ENCODE results near the gene SART1.

SART1 gene

DNA sequence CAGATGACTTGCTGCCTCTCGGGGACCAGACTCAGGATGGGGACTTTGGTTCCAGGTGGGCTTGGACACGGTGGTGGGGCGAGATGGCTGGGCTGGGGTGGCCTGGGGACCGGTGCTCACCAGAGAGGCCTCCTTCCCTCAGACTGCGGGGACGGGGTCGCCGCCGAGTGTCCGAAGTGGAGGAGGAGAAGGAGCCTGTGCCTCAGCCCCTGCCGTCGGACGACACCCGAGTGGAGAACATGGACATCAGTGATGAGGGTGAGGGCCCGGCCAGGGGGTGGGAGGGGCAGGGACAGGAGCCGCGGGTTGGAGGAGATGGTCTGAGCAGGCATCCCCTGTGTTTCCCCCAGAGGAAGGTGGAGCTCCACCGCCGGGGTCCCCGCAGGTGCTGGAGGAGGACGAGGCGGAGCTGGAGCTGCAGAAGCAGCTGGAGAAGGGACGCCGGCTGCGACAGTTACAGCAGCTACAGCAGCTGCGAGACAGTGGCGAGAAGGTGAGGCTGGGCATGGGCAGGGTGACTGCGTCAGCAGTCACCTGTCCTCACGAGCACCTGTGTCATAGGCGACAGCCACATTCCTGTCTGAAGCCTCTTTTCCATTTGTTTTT is 5.9 kb downstream of the SART1 start:
- no peak for DNase-seq (ENCODE audit: low spot score)

DNA sequence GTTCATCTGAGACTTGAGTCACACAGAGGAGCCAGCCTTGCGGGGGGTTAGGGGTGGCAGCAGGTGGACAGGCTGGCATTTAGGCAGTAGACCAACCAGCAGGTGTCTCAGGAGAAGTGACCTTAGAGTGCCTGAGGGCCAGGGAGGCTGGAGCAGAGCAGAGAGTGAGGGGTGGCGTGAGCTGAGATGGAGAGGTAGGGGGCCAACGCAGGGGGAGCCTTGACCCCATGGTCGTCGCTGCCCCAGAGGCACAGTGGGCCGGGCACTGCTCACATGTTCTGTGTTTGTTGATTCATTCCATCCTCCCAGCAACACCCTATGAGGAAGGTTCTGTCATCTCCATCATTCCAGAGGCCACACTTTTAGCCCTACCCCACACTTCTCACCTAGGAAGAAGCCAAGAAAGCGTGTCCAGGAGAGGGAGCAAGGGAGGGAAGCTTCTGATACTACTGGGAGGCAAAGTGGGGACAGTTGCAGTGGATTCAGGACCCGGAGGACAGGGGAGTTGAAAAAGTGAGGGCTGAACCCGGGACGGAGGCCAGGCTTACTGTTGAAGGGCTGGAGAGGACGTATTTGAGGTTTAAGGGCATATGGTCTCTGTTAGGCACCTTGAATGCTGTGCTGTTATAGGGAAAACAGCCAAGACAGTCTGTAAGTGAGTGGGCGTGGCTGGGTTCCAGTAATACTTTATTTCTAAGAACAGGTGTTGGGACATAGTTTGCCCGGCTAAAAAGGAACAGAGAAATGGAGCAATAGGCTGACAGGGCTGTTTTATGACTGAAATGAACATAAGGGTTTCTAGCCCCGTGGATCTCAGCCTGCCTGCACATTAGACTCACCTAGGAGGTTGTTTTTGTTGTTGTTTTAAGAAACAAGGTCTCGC is 7.3 kb downstream of the SART1 start:
- no peak for DNase-seq (ENCODE audit: low spot score)

DNA sequence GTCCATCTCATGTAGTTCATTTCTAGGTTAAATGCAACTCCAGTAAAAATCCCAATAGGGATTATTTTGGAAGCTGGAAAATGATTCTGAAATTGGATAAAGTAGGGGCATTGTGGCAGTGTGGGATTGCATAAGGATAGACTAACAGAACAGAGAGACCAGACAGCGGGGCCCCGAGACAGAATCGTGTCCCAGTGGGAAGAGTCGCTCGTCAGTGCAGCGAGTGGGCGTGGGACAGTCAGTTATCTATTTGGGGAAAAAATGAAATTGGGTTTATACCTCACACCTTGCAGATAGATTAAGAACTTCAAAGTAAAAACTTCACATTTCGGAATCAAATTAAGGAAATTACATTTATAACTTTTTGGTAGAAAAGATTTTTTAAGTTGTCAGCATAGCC is 10.6 kb downstream of the SART1 start:
- DNase-seq (ENCODE audit: low spot score) = no peak

DNA sequence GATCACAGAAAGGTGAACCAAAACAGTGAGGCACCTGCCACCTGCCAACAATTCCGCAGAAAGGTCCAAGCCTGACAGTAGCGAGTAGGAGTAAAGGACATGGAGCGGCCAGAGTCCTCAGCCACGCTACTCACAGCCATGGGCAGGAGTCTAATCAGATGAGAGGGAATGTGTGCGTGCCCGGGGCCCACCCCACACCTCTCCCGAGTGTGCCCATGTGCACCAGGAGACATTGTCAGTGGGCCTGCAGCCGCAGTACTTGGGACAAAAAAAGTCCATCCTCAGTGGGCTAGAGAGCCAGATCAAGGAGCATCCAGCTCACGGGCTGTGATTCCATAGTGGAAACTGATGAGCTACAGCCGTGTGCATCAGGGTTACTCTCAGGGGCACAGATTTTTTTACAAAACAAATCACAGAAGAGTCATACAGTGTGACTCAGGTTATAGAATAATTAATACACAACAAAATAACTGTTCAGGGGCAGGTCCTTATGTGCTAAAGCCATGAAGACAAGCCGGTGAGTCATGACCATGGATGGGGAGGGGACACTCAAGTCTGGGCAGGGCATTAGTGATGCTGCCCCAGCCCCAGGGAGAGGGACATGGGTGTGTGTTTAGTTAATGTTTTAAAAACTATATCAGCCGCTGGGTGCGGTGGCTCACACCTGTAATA is 12.0 kb downstream of the SART1 start:
- DNase-seq (ENCODE audit: low spot score) = no peak

DNA sequence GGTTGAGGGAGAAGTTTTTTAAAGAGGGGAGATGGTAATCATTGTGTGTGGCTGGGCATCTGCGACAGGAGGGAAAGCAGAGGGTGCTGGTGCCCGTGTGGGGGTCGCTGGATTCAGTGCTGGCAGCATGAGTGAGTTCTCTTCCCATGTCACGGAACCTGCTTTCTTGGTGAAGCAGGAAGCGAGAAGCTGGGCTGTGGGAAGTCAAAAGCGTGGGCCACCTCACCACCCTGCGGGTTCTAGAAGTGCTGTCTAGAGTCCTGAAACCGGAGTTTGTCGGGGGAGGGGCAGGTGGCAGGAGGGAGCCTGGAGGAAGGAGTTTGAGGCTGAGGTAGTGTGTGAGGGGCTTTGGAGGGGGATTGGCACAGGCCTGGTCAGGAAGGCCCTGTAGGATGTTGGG is 14.2 kb downstream of the SART1 start:
- no peak for DNase-seq (ENCODE audit: low spot score)

DNA sequence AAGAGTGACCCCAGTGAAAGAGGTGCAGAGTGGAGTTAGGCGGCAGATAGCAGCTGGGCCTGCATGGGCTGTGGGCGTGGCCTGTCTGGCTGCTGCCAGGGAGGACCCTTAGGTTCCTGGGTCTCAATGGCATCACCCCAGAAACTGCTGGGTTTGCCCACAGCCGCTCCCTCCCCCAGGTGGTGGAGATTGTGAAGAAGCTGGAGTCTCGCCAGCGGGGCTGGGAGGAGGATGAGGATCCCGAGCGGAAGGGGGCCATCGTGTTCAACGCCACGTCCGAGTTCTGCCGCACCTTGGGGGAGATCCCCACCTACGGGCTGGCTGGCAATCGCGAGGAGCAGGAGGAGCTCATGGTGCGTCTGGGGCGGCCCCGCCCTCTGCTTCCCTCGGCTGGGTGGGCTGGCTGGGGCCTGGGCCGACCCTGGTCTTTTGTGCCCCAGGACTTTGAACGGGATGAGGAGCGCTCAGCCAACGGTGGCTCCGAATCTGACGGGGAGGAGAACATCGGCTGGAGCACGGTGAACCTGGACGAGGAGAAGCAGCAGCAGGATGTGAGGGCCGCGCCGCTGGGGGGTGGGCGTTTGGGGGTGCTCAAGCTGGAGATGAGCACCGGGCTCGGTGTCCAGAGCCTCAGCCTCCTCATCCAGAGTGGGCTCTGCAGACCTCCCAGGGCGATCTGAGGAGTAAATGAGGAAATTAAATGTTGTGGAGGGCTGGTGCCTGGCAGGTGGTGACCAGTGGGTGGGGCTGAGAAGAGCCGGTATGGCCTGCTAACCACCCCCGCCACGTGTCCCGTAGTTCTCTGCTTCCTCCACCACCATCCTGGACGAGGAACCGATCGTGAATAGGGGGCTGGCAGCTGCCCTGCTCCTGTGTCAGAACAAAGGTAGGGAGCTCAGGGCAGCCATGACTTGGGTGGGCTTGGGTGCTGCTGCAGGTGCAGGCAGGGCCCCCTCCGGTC is 15.0 kb downstream of the SART1 start:
- DNase-seq (ENCODE audit: low spot score) = no peak

DNA sequence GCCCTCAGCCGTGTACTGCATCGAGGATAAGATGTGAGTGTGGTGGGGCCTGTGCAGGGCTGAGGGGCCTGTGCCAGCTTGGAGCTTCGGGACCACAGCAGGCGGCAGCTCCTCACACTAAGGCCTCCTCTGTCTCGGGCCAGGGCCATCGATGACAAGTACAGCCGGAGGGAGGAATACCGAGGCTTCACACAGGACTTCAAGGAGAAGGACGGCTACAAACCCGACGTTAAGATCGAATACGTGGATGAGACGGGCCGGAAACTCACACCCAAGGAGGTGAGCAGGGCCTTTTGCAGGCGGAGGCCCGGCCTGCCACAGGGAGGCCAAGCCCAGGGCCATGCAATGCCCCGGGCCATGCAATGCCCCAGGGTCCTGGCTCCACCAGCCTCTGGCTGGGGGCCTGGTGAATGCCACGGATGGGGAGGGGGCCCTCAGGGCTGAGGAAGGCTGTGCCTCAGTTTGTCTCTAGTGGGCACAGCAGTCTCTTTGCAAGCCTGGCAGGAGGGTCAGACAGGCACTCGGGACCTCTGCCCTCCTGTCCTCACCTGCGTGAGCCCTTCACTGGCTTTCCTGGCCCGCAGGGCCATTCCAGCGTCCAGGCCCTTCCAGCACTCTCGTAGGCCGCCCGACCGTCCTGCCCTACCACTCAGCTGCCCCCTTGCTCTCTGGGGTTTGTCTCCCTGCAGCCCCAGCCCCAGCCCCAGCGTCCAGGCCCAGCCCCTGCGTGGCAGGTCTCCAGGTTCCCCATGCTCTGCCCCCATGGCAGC is 16.3 kb downstream of the SART1 start:
- no peak for DNase-seq (ENCODE audit: low spot score)

DNA sequence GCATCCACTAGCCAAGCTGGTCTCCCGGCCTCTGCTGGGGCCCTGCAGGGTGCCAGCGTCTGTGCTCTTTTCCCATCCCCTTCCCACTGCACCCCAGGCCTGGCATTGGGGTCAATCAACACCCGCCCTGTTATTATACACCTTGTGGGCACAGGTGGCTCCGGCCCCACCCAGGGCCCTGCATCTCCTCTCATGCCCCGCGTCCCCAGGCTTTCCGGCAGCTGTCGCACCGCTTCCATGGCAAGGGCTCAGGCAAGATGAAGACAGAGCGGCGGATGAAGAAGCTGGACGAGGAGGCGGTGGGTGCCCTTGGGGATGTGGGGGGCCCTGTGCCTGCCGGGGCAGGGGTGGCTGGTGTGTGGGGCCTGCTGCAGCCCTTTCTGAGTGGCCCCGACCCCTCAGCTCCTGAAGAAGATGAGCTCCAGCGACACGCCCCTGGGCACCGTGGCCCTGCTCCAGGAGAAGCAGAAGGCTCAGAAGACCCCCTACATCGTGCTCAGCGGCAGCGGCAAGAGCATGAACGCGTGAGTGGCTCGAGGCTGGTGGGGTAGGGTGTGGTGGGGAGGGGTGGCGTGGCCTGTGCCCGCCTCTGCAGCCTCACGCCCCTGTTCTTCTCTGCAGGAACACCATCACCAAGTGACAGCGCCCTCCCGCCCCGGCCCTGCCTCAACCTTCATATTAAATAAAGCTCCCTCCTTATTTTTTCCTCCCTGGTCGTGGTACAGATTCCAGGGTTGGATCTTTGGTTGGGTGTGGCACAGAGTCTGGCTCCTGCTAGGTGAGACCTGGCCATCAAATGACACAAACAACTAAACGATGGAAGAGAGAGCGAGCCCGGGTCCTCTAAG is 17.1 kb downstream of the SART1 start:
- DNase-seq (ENCODE audit: low spot score) = no peak

DNA sequence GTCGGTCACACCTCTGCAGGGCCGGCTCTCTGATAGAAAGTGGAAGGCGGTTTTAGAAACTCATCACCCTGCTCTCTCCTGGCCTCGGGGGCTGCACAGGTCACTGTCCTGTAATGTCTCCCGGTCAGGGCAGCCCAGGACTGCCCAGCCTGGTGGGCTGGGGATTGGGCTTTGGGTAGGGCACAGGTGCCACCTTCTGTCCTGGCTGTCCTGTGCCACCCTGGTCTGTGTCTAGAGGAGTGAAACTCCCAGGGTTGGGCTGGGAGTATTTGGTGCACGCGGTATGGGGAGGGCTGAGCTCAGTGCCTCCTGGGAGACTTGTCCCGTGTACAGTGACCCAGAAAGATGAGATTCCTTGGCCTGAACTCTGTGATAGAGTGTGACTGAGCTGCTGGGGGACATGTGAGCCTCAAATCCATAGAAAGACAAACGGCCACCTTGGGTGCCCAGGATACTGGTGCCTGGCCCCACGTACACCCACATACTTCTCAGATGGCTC is 17.8 kb downstream of the SART1 start:
- no peak for DNase-seq (ENCODE audit: low spot score)

DNA sequence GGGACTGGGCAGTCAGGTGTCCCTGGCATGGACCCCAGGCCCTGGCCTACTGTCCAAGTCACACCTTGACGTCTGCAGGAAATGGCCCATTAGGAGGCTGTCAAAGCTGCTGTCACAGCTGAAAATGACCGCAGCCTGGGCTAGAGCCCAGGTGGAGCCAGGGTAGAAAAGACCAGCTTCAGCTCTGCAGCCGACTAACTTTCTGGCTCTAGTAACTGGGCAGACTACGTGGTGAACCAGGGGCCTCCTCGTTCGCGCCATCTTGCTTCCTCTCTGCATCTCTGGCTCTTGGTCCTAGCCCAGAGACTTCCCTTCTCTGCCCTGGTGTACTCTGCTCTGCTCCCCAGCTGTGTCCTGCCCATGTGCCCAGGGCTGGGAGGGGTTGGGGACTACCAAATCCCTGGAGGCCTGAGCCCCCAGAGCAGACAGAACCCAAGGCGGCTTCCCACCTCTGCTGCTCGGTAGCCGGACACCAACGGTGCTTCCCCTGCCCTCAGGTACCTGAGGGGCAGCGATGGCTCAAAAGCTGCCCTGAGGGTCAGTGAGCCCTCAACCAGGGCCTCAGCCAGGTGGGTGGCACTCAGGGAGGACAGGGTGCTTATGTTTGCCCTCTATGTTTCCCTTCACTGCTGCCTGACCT is 19.7 kb downstream of the SART1 start:
- no peak for DNase-seq (ENCODE audit: low spot score)

DNA sequence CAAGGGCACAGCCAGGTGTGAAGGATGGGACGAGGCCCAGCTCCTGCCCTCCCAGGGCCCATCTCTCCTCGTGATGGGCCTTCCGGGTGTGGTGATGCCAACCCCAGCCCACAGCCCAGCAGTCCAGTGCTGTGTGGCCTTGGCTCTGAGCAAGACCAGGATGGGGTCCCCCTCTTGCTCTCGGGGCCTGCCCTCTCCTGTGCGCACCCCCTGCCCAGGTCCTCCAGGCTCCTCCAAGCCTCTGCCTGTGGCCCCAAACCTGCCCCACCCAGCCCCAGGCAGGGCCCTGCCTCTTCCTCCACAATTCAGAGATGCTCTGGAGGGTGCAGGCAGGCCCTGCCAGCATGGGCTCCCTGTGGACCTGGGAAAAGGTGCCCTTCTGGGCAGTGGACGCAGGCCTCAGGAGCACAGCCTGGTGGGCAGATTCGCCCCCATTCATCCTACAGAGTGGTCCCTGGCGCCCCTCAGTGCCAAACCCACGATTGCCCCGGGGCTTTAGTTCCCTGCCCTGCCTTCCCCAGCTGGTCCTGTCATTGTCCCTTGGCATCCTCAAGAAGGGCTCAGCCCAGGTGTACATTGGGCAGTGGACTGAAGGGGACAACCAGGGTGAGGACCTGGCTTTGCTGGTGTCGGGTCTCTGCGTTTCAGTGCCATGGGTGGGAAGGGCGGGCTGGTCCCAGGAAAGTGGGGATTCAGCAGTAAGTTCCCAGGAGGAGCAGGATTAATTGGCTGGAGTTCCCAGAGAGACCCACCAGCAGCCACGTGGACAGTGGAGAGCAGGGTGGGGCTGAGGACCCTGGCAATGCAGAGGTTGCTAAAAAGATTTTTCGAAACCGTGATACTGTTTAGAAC is 20.7 kb downstream of the SART1 start:
- no peak for DNase-seq (ENCODE audit: low spot score)

DNA sequence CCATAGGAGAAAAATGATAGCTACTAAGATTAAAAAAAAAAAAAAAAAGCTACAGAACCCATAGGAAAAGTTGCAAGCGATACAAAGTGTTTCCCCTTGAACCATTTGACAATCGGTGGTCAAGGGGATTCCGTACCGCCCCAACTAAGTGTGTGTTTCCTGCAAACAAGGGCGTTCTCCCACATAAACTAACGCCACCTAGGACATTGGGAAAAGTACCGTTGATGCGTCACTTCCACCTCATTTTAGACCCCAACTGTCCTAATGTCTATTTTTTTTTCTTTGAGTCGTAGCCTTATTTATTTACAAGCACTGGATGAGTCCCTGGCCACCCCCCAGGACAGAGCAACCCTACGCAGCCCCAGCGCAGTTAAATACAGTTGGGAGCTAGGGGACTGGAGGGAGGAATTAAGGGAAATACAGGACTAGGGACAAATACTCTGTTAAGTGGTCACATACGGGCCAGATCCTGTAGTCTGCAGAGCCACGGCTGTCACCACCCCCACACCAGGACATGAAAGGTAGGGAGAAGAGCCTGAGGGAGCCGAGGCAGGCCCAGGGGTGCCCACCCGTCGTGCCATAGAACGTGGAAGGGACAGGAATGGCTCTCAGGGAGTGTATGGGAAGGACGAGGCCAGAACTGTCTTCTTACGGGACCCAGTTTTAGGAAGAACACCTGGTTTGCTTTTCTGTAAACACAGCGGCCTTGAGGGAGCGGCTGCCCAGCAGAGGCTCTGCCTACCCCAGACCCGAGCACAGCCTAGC is 21.5 kb downstream of the SART1 start:
- no peak for DNase-seq (ENCODE audit: low spot score)

DNA sequence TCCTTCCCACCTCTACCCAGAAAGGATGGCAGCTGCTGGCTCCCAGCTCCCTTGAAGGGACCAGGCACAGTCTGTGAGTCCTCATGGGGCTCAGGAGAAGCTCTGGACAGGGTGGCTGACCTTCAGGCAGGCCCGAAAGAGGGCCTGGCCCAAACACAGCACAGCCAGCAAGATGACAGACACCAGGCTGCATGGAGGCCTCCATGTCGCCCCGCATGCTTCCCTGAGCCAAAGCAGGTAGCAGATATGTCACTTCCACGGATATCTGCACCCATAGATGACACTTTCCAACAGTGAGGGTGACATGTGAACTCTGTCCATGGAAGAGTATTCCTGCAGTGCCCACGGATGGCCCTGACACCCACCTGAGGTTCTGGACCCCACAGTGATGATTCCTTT is 22.1 kb downstream of the SART1 start:
- no peak for DNase-seq (ENCODE audit: low spot score)

DNA sequence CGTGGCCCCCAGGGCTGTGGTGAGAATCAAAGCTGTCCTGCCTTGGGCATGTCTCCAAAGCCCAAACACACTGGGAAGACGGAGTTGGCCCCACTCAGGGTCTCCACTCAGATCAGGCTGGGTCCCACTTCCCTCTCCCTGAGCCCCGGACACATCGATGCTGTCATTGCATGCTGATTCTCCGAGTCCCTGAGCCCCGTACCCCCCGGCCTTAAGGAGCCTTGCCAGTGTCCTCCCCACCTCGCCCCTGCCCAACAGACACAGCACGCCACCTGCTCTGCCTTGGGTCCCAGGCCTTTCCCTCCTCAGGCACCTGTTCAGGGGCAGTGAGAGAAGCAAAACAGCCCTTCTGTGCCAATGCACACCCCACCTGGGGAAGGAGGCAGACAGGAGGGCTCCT is 25.8 kb downstream of the SART1 start:
- DNase-seq (ENCODE audit: low spot score) = no peak

DNA sequence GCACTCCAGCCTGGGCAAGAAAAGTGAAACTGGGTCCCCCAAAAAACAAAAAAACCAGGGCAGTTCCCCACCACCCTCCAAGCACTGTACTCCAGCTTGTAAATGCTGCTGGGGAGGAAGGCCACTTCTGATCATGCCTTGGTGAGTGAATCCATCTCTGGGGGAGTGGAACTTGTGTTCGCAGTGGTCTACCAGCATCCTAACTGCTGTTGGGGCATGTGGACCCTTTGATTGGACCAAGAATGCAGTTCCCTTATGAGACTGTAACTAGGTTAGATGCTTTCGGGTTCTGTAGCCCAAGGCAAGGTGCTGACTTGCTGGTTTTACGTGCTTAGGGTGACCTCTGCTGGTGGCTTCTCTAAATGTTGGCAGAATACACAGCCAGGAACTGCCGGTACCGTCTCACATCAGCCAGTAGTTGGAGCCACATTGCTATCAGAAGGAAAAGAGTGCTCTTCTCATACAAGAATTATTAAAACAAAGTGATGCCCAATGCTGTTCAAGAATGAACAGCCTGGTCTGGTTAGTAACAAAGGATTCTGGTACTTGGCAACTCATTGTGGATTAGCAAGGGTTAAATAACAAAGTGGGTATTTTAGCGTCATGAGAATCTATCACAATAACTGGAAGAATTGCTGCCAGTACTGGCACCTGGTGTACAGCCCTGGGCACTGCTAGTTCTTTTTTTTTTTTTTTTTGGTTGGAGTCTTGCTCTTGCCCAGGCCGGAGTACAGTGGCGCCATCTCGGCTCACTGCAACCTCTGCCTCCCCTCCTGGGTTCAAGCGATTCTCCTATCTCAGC is 27.5 kb downstream of the SART1 start:
- peak; percentile 90 for DNase-seq (ENCODE audit: low spot score)

DNA sequence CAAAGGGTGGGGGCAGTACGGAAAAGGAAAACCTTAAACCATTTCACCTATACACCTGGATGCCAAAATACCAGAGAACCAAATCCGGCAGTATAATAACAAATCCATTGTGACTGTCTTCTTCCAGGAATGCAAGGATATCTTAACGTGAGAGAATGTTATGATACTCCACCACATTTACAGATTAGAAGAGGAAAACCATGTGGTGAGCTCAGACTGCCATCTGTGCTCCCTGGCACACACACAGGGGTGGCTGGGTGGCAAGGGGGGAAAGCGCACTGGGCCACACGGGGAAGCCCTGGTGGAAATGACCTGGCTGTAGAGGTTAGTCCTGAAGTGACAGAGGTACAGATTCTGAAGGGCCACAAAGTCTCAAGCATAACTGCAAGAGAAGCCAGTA is 30.5 kb downstream of the SART1 start:
- DNase-seq (ENCODE audit: low spot score) = no peak

DNA sequence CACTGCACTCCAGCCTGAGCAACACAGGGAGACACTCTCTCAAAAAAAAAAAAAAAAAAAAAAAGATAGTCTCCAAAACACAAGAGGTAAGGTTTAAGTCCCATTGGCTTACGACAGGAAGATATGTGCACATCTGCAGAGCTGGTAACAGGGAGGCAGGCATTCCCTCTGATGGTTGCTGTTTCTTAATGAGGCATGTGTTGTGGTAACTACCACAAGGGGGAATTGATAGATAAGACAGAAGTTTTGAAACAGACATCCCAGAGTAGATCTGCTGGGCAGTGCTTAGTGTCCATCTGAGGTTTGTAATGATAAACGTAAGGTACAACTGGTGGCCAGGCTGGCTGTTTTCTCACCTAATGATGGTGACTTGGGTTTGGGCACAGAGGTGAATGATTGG is 35.8 kb downstream of the SART1 start:
- DNase-seq (ENCODE audit: low spot score) = no peak
